DOHH2 (cell line): ENCODE results near the gene BTG2.

Source experiments
- CTCF ChIP-seq: fragments of 200-600 bp; sonication (generic); IDR thresholded peaks from one replicate; pipeline ENCODE4 v1.5.1; 2014; ENCODE audit warnings: antibody characterized with exemption, mild to moderate bottlenecking, low read depth, low read length; ENCODE audit not compliant: poor library complexity, severe bottlenecking
- EZH2phosphoT487 ChIP-seq: fragments of 200-600 bp; sonication (generic); IDR thresholded peaks from 2 replicates; pipeline ENCODE4 v1.6.1; 2017; ENCODE audit warnings: borderline replicate concordance, mild to moderate bottlenecking, antibody characterized with exemption, low read length, moderate library complexity, mixed read lengths

- TF ChIP-seq CTCF (no peak), EZH2phosphoT487 (no peak)
Measured at GRCh38 chr1:203300441-203301330, 4.6 kb upstream of the BTG2 start.
